ENCODE data around the gene SRSF1. TPM values are rescaled to one million over a fixed set of nuclear protein-coding genes. Genes with fewer than 3 reads are reported as not detected.
A peak's percentile ranks its signal among the peaks of the same experiment; 100 is the strongest.

SRSF1 gene
- polyA plus RNA-seq, 2 of the 4 experiments (the other 2 are of a cell fraction), result 364 to 490 TPM

DNA sequence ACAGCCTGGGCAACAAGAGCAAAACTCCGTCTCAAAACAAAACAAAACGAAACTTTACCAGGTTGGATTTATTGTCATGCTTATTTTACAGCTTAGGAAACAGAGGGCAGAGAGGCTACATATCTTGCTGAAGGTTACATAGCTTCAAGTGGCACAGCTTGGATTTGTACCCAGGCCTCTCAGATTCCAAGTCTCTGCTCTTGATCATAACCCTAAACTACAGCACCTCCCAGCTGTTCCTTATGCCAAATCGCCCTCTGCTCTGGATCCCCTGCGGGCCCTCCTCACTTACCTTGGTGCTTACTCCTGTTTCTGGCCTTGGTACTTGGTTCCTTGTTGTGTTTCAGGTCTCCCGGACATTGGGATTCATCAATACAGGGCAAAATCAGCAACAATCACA, 40.2 kb downstream of the SRSF1 start:
- FAIRE-seq, result no peak
- TF ChIP-seq, protein P1, sequence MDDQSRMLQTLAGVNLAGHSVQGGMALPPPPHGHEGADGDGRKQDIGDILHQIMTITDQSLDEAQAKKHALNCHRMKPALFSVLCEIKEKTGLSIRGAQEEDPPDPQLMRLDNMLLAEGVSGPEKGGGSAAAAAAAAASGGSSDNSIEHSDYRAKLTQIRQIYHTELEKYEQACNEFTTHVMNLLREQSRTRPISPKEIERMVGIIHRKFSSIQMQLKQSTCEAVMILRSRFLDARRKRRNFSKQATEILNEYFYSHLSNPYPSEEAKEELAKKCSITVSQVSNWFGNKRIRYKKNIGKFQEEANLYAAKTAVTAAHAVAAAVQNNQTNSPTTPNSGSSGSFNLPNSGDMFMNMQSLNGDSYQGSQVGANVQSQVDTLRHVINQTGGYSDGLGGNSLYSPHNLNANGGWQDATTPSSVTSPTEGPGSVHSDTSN (IDR thresholded peaks at IDR 0.05), result no peak
- TF ChIP-seq POLR2AphosphoS2 (conservative IDR thresholded peaks at IDR 0.05; ENCODE audit: low read length), result no peak
- TF ChIP-seq RNF2 (IDR thresholded peaks at IDR 0.05; ENCODE audit: borderline replicate concordance, low read depth), result no peak
- TF ChIP-seq ESRRA (IDR thresholded peaks at IDR 0.05; ENCODE audit: borderline replicate concordance, low read length), result no peak
- no peak for TF ChIP-seq MAZ (IDR thresholded peaks at IDR 0.05; ENCODE audit: borderline replicate concordance, low read depth, low read length)
- TF ChIP-seq ZFP36 (IDR thresholded peaks at IDR 0.05; ENCODE audit: borderline replicate concordance, partially characterized antibody), result no peak
- TF ChIP-seq HOXB13 (CRISPR knock-in tag; IDR thresholded peaks at IDR 0.05; ENCODE audit: low read depth), result no peak
- TF ChIP-seq MYC (IDR thresholded peaks at IDR 0.05; ENCODE audit: borderline replicate concordance, low read length), result no peak
- no peak for TF ChIP-seq ZC3H11A (IDR thresholded peaks at IDR 0.05)
- TF ChIP-seq CBX2 (IDR thresholded peaks at IDR 0.05; ENCODE audit: borderline replicate concordance, low read depth), result no peak
- no peak for TF ChIP-seq CHD2 (IDR thresholded peaks at IDR 0.05; ENCODE audit: low read length, partially characterized antibody)
- TF ChIP-seq POLR2A (IDR thresholded peaks at IDR 0.05; ENCODE audit: low read length), result no peak
- TF ChIP-seq, protein P2, sequence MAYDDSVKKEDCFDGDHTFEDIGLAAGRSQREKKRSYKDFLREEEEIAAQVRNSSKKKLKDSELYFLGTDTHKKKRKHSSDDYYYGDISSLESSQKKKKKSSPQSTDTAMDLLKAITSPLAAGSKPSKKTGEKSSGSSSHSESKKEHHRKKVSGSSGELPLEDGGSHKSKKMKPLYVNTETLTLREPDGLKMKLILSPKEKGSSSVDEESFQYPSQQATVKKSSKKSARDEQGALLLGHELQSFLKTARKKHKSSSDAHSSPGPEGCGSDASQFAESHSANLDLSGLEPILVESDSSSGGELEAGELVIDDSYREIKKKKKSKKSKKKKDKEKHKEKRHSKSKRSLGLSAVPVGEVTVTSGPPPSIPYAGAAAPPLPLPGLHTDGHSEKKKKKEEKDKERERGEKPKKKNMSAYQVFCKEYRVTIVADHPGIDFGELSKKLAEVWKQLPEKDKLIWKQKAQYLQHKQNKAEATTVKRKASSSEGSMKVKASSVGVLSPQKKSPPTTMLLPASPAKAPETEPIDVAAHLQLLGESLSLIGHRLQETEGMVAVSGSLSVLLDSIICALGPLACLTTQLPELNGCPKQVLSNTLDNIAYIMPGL (CRISPR knock-in tag; IDR thresholded peaks at IDR 0.05; ENCODE audit: borderline replicate concordance), result no peak
- no peak for TF ChIP-seq KDM5A (IDR thresholded peaks at IDR 0.05)
- TF ChIP-seq EHMT2 (IDR thresholded peaks at IDR 0.05; ENCODE audit: low read depth), result no peak
- TF ChIP-seq HOXB5 (CRISPR knock-in tag; IDR thresholded peaks at IDR 0.05), result no peak

DNA sequence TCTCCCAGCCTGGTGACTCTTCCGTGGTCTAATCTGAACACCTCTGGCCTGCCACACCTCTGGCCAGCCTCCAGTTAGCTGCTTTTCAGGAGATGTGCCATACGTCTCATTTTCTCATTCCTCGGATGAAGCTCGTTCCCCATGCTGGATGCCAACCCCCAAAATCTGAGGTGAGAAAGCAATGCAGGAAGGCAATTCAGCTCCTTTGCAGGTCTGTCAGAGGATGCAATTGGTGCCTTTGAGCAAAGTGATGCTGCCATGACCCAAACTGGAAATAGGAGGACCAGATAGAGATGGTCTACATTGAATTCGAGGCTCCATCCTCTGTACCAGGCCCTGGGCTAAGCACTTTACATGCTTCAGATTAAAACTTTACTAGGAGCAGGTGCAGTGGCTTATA, 40.8 kb downstream of the SRSF1 start:
- H3K4me2 ChIP-seq, result no peak overlapping the region
- POLR2A ChIA-PET, result interaction anchor here (1.3 to 1.4 kb wide), 2 partner anchors 17 to 18 kb away, joined by 3 to 4 read pairs; no protein-coding TSS in a partner anchor
- CTCF ChIA-PET, result interaction anchor here (1.4 to 26.8 kb wide), 6 partner anchors 7 to 115 kb away, joined by 3 to 386 read pairs (median 20); partner anchors contain the start of gene CUEDC1
- H3K27ac ChIP-seq, result no peak overlapping the region
- no peaks in the 10 kb centered on the region for H3K9me3 ChIP-seq
- DNase-seq (ENCODE audit: low read depth in 1 of 2, low spot score in 1 of 2), result no peak
- TF ChIP-seq EHF (CRISPR knock-in tag; IDR thresholded peaks at IDR 0.05) (no peak), ZC3H11A (IDR thresholded peaks at IDR 0.05) (no peak), SREBF2 (IDR thresholded peaks at IDR 0.05) (no peak), PHF8 (IDR thresholded peaks at IDR 0.05; ENCODE audit: borderline replicate concordance, low read depth) (no peak), POLR2AphosphoS2 (conservative IDR thresholded peaks at IDR 0.05; ENCODE audit: low read length) (no peak), ZSCAN20 (CRISPR knock-in tag; IDR thresholded peaks at IDR 0.05) (no peak)
- TF ChIP-seq, protein P2 (CRISPR knock-in tag; IDR thresholded peaks at IDR 0.05; ENCODE audit: borderline replicate concordance), result no peak
- TF ChIP-seq, protein P3, sequence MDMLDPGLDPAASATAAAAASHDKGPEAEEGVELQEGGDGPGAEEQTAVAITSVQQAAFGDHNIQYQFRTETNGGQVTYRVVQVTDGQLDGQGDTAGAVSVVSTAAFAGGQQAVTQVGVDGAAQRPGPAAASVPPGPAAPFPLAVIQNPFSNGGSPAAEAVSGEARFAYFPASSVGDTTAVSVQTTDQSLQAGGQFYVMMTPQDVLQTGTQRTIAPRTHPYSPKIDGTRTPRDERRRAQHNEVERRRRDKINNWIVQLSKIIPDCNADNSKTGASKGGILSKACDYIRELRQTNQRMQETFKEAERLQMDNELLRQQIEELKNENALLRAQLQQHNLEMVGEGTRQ (IDR thresholded peaks at IDR 0.05), result no peak
- no peak overlapping the region for H3K4me3 ChIP-seq
- H3K4me1 ChIP-seq, result peaks cover 16% of the 10 kb centered on the region
- no peak for ATAC-seq
- FAIRE-seq, result no peak
- 91% methylated on average over 5 of the region's 5 CpGs for WGBS (ENCODE audit: missing lambda C conversion rate)

More for the DNA sequence above, 40.2 kb downstream of the SRSF1 start:
- CTCF ChIA-PET, result interaction anchor here (0.9 to 26.8 kb wide), 9 partner anchors 6 to 131 kb away, joined by 3 to 386 read pairs (median 9); partner anchors contain the start of gene CUEDC1
- peaks cover 14% of the 10 kb centered on the region for H3K4me1 ChIP-seq
- H3K4me3 ChIP-seq, result no peak overlapping the region
- DNase-seq (ENCODE audit: low read depth in 1 of 2, low spot score in 1 of 2), result no peak
- no peak overlapping the region for H3K4me2 ChIP-seq
- no peaks in the 10 kb centered on the region for H3K9me3 ChIP-seq
- WGBS (ENCODE audit: missing lambda C conversion rate), result 82% methylated on average over 5 of the region's 5 CpGs
- POLR2A ChIA-PET, result interaction anchor here (1.3 to 1.4 kb wide), 2 partner anchors 16 to 18 kb away, joined by 3 to 4 read pairs; no protein-coding TSS in a partner anchor
- H3K27ac ChIP-seq, result peak overlapping the region in 1 of 2 experiments; percentile 31; a peak in 1 of 6 replicates
- ATAC-seq, result no peak
